Neural crest cell (in vitro differentiated cells): ENCODE data around the gene GALNT13. TPM values are rescaled to one million over a fixed set of nuclear protein-coding genes. Genes with fewer than 3 reads are reported as not detected.

ENCODE experiments used
- DNase-seq: peaks from one replicate; pipeline ENCODE4 v3.0.0; 2021; ENCODE audit warnings: low read depth, mixed read lengths, low spot score
- H3K27ac Mint-ChIP-seq: one replicate; pipeline ENCODE4 v1.8.0; 2021; ENCODE audit warnings: mild to moderate bottlenecking, mixed read lengths; ENCODE audit not compliant: unreplicated experiment
- H3K27me3 Mint-ChIP-seq: 2 replicates; pipeline ENCODE4 v1.8.0; 2021; ENCODE audit warnings: low read depth, mild to moderate bottlenecking, mixed read lengths
- H3K36me3 Mint-ChIP-seq: 2 replicates; pipeline ENCODE4 v1.8.0; 2021; ENCODE audit warnings: low read depth, mild to moderate bottlenecking, mixed read lengths
- H3K4me1 Mint-ChIP-seq: 2 replicates; pipeline ENCODE4 v1.8.0; 2021; ENCODE audit warnings: mixed read lengths
- H3K4me3 Mint-ChIP-seq: one replicate; pipeline ENCODE4 v1.8.0; 2021; ENCODE audit warnings: mild to moderate bottlenecking, mixed read lengths
- H3K9me3 Mint-ChIP-seq: 2 replicates; pipeline ENCODE4 v1.8.0; 2021; ENCODE audit warnings: mixed read lengths
- CTCF ChIP-seq: fragments of 200-600 bp; sonication (generic); conservative IDR thresholded peaks from 2 replicates; pipeline ENCODE4 v1.5.0; 2021; ENCODE audit warnings: antibody characterized with exemption, mild to moderate bottlenecking
- total RNA-seq: library from RNA; stranded (reverse); gene quantifications from 2 replicates; pipeline ENCODE4 v1.2.1, GENCODE V29; 2021

Gene GALNT13
- total RNA-seq, 1 donor from 2014 or later = 7.4 TPM

- no peak overlapping the region for H3K27ac Mint-ChIP-seq
- DNase-seq = no peak
- H3K4me3 Mint-ChIP-seq = no peak overlapping the region
- H3K9me3 Mint-ChIP-seq = no peaks in the 10 kb centered on the region
- TF ChIP-seq CTCF = no peak
- no peaks in the 10 kb centered on the region for H3K27me3 Mint-ChIP-seq
- H3K4me1 Mint-ChIP-seq = no peaks in the 10 kb centered on the region
- no peaks in the 10 kb centered on the region for H3K36me3 Mint-ChIP-seq
Observed at GRCh38 chr2:154428022-154428421, 556.3 kb downstream of the GALNT13 start.

DNA sequence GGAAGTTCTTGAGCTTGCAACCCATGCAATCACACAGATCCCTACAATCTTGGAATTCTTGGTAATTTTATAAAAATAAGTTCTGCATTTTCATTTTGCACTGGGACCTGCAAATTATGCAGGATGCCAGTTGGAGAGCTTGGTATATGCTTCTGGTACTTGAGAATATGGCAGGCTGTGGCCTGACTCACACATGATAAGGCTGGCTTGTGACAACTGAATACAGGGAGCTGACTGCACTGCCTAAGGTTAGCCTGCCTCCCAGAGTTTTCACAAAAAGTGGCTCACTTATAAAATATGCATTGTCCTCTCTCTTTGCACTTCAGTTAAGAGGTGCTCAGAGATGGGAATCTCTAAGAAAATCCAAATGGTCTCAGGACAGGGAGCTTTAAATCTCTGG, 561.3 kb downstream of the GALNT13 start:
- H3K4me1 Mint-ChIP-seq = no peaks in the 10 kb centered on the region
- H3K27ac Mint-ChIP-seq = no peak overlapping the region
- no peak for DNase-seq
- H3K4me3 Mint-ChIP-seq = no peak overlapping the region
- TF ChIP-seq CTCF = no peak
- H3K27me3 Mint-ChIP-seq = no peaks in the 10 kb centered on the region
- H3K36me3 Mint-ChIP-seq = no peaks in the 10 kb centered on the region
- no peaks in the 10 kb centered on the region for H3K9me3 Mint-ChIP-seq

GRCh38 chr2:154437104-154437503, 565.4 kb downstream of the GALNT13 start:
- Mint-ChIP-seq H3K9me3 (no peaks in the 10 kb centered on the region), H3K27me3 (no peaks in the 10 kb centered on the region), H3K36me3 (no peaks in the 10 kb centered on the region), H3K27ac (no peak overlapping the region), H3K4me1 (no peaks in the 10 kb centered on the region), H3K4me3 (no peak overlapping the region)
- no peak for TF ChIP-seq CTCF
- DNase-seq = no peak

DNA sequence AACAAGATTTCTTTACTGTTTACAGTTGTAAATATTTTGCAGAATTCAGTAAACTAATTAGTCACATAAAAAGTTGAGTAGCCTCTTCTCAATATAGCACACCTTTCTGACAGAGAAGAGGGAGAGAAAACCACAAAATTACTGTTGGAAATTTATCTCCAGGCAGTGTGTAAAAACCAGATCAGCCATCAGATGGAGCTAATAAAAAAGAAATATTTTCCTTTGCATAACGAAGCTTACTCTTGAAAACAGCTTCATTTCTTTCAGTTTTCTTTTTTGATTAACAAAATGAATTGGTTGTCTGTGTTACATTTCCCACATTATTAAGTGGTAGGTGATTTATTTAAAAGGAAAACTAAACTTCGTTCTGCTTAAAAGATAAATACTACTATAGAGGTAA, 567.4 kb downstream of the GALNT13 start:
- DNase-seq = no peak
- Mint-ChIP-seq H3K4me3 (no peak overlapping the region), H3K4me1 (no peaks in the 10 kb centered on the region), H3K27me3 (no peaks in the 10 kb centered on the region), H3K9me3 (no peaks in the 10 kb centered on the region), H3K27ac (no peak overlapping the region), H3K36me3 (no peaks in the 10 kb centered on the region)
- peak; percentile 4 for TF ChIP-seq CTCF

- Mint-ChIP-seq H3K4me3 (no peak overlapping the region), H3K9me3 (no peaks in the 10 kb centered on the region), H3K27me3 (no peaks in the 10 kb centered on the region), H3K27ac (no peak overlapping the region), H3K4me1 (no peaks in the 10 kb centered on the region), H3K36me3 (no peaks in the 10 kb centered on the region)
- no peak for DNase-seq
- no peak for TF ChIP-seq CTCF
Observed at GRCh38 chr2:154443919-154444318, 572.2 kb downstream of the GALNT13 start.

DNA sequence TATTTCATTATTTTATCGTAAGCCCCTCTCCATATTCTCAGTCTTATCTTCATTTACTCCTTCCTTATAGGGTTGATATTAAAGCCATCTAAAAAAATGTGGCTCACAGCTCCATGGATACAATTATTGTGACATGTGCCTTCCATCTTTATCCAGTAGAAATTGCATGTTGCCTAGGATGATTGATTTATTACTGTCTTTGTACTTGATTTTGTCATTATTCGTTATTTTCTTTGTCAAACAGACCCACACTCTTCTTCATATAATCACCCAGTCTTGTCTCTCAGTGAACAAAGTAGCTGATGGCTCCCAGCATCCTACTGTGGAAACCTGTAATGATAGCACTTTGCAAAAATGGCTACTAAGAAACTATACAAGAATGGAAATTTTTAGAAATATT, 574.6 kb downstream of the GALNT13 start:
- DNase-seq = no peak
- no peaks in the 10 kb centered on the region for H3K4me1 Mint-ChIP-seq
- no peaks in the 10 kb centered on the region for H3K36me3 Mint-ChIP-seq
- no peak for TF ChIP-seq CTCF
- H3K4me3 Mint-ChIP-seq = no peak overlapping the region
- H3K27me3 Mint-ChIP-seq = no peaks in the 10 kb centered on the region
- no peaks in the 10 kb centered on the region for H3K9me3 Mint-ChIP-seq
- no peak overlapping the region for H3K27ac Mint-ChIP-seq
